HL-60/S4 treated with phorbol 12-myristate 13-acetate at 8.2 ng/mL for 4 days and 3 days (cell line): Measurements from ENCODE around the gene THYN1.

Source experiments
- in situ Hi-C: fragments of 300-500 bp; cut with MboI; formaldehyde crosslinking; loops from 2 replicates; pipeline ENCODE4 v1.15.0; 2022; ENCODE audit warnings: low sequenced_read_pairs

THYN1 gene

GRCh38 chr11:134252346-134253187, 585 bp downstream of the THYN1 start:
- in situ Hi-C loops: no loop called here

- in situ Hi-C loops: no loop called here
Observed at GRCh38 chr11:134250675-134251074, 2.5 kb downstream of the THYN1 start.

GRCh38 chr11:134250246-134250645, 2.9 kb downstream of the THYN1 start:
- in situ Hi-C loops: no loop called here

GRCh38 chr11:134248910-134249480, 4.2 kb downstream of the THYN1 start:
- in situ Hi-C loops: no loop called here

GRCh38 chr11:134246678-134247077, 6.5 kb downstream of the THYN1 start:
- in situ Hi-C loops: no loop called here

GRCh38 chr11:134246100-134246499, 7.1 kb downstream of the THYN1 start:
- in situ Hi-C loops: no loop called here

- in situ Hi-C loops: no loop called here
Observed at GRCh38 chr11:134245434-134245833, 7.7 kb downstream of the THYN1 start.

GRCh38 chr11:134244593-134244992, 8.6 kb downstream of the THYN1 start:
- in situ Hi-C loops: no loop called here

GRCh38 chr11:134243913-134244312, 9.2 kb downstream of the THYN1 start:
- in situ Hi-C loops: no loop called here

GRCh38 chr11:134242376-134242775, 10.8 kb downstream of the THYN1 start:
- in situ Hi-C loops: no loop called here

- in situ Hi-C loops: no loop called here
Observed at GRCh38 chr11:134240592-134240991, 12.6 kb downstream of the THYN1 start.

GRCh38 chr11:134238956-134239355, 14.2 kb downstream of the THYN1 start:
- in situ Hi-C loops: no loop called here

GRCh38 chr11:134237557-134237922, 15.6 kb downstream of the THYN1 start:
- in situ Hi-C loops: no loop called here

- in situ Hi-C loops: no loop called here
Observed at GRCh38 chr11:134236834-134237556, 16.2 kb downstream of the THYN1 start.

- in situ Hi-C loops: no loop called here
Observed at GRCh38 chr11:134235399-134235798, 17.8 kb downstream of the THYN1 start.

- in situ Hi-C loops: no loop called here
Observed at GRCh38 chr11:134233729-134234179, 19.4 kb downstream of the THYN1 start.

- in situ Hi-C loops: no loop called here
Observed at GRCh38 chr11:134231958-134232659, 21.0 kb downstream of the THYN1 start.

GRCh38 chr11:134230339-134230738, 22.8 kb downstream of the THYN1 start:
- in situ Hi-C loops: no loop called here

GRCh38 chr11:134229126-134229790, 23.9 kb downstream of the THYN1 start:
- in situ Hi-C loops: no loop called here

- in situ Hi-C loops: no loop called here
Observed at GRCh38 chr11:134228625-134229024, 24.5 kb downstream of the THYN1 start.
